Activated CD4-positive, alpha-beta T cell treated with anti-CD3 and anti-CD28 coated beads, Interleukin-2, amount 50 U/mL, for 16 hours (primary cell): ENCODE results near the gene TP53BP2.
"Not testable (repeated sequence)": the region's sequence is repeated elsewhere in the genome, so short reads cannot be mapped to it uniquely, and the experiment has no call there.

Experiments
- DNase-seq: peaks from one replicate; pipeline ENCODE4 v3.0.0-alpha.2; 2020

Gene TP53BP2

DNA sequence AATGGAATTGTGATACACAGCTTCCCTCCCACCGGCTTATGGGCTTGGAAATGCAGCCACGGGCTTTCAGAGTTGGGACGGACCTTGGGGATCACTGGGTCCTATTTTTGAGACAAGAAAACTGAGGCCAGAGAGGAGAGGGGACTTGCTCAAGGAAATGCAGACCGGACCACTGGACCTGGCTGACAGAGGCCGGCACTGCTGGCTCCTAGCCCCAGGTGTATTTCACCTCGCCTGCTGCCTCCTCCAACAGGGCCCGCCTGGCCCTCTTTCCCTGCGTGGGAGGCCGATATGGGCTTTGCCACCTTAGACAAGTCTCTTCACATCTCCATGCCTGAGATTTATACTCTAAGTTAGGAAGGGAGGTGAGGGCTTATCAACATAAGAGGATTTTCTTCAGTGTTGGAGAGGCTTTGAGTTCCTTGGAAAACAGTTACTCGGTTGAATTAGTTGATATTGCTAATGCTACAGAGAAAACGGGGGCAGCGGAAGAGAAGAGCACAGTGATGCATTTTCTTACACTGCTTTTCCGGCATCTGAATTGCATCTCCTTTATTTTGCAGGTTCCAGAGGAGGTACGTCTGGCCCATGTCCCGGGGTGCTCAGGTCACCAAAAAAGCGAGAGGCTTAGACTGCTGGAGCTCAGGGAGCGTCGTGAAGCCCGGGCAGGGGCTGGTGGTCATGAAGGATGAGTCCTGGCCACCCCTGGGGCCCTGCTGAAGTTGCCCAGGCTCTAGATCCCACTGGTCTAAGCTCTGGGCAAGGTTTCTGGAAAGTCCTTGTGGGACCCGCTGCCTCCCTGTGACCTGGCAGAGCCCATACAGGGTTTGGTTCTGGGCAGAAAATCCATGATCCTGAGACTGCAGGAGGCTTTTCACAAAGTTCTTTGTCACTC, 88.7 kb downstream of the TP53BP2 start:
- DNase-seq: no peak

DNA sequence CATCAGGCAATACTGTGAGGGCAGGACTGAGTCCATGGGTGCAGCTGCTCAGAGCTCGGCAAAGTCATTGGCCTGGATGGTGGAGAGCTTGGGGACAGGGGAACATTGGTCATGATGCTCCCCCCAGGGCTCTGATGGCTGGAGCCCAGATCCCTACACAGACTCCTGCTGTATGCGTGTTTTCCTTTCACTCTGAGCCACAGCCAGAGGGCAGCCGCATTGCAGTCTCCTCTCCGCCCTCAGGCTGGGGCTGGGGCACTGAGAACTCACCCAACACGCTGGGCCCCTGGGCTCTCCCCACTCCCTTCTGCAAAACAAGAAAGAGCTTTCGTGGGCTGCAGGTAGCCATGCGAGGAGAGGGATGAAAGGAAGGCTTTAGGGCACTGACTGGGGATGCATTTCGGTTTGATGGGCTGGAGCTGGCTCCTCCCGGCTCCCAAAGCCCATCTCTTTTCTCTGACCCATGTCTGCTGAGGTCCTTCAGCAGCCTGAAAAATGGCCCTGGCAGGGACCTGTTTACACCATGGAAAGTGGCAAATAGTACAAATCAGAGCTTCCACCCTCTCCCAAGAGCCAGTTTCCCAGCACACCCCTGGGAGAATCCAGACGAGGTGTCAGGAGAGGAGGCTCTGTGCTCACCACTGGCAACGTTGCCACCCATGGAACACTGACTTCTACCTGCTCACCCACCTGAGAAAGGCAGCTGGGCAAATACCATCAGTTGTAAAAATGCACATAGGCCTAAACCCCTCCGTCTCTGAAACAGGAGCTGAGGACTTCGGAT, 89.6 kb downstream of the TP53BP2 start:
- no peak for DNase-seq

DNA sequence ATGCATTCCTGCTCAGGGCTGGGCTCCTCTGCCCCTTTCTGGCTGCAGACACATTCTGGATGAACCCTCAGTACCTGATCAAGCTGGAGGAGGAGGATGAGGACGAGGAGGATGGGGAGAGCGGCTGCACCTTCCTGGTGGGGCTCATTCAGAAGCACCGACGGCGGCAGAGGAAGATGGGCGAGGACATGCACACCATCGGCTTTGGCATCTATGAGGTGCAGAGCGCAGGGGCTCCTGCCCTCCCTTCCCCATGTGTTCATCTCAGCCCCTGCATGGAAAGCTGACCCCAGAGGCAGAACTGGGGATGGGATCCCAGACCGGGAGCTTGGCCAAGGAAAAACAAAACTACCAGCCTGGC, 90.3 kb downstream of the TP53BP2 start:
- DNase-seq: no peak

DNA sequence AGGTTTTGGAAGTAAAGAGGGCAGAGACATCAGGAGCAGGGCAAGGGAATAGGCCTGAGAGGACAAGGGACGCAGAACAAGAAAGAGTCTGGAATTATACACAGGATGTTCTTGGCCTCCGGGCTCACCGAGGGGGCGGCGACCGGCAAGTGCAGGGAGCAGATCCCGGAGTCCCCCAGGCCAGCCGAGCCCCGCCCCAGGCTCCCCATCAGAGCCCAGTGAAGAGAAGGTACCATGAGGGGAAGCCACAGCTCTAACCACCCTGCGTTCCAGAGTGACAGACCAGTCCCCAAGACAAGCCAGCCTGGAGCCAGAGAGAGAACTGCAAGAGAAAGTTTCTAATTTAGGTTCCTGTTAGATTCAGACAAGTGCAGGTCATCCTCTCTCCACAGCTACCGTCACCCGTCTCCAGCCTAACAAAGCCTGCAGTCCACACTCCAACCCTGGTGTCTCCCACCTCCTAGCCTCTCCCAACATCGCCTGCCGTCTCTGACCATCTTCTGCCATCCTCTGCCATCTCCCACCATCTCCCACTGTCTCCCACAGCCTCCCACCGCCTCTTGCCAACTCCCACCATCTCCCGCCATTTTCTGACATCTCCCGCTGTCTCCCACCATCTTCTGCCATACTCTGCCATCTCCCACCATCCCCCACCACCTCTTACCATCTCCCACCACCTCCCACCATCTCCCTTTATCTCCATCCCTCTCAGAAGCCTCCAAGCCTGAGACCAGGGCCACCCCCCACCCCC, 90.9 kb downstream of the TP53BP2 start:
- no peak for DNase-seq

DNA sequence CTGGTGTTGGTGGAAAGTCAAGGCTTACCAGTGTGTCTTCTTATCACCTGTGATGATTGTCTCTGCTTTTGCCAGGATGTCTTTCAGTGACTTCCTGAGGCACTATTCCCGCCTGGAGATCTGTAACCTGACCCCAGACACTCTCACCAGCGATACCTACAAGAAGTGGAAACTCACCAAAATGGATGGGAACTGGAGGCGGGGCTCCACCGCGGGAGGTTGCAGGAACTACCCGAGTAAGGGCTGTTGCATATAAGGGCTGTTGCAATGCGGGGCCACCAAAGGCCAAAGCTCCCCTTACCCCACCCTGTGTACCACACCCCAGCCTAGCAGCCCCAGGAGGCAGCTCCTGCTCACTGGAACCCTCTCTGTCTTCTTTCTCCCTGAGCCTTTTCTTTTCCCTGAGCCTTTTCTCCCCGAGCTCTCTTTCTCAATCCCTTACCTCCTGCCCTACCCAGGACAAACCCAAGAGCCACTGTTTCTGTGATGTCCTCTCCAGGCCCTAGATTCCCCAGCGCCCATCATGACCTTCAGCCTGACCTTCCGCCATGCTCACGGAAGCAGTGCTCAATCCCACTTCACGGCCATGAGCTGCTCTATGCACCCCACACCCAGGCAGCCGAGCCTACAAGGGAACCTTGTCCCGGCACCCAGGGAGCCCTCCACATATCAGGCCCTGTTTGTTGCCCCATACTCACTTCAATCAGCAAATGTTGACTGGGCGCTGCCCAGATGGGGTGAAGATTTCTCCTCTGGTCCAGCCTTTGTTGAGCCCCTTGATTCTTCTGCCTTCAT, 92.8 kb downstream of the TP53BP2 start:
- DNase-seq: no peak

DNA sequence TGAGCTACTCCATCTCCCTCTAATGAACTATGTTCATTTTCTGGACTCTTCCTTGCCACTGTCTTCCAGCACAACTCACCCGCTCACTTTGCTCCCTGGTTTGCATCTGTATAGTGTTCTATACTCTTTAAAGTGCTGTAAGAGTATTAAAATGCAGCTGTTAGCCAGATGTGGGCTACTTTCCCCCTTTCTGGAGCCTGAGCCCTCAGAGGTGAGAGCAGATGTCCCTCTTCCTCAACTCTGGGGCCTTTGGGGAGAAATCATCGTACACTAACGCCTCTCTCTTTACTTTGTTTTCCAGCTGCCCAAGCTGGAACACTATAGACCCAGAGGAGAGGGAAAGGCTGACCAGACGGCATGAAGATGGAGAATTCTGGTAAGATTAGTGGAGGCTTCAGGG, 94.1 kb downstream of the TP53BP2 start:
- no peak for DNase-seq

DNA sequence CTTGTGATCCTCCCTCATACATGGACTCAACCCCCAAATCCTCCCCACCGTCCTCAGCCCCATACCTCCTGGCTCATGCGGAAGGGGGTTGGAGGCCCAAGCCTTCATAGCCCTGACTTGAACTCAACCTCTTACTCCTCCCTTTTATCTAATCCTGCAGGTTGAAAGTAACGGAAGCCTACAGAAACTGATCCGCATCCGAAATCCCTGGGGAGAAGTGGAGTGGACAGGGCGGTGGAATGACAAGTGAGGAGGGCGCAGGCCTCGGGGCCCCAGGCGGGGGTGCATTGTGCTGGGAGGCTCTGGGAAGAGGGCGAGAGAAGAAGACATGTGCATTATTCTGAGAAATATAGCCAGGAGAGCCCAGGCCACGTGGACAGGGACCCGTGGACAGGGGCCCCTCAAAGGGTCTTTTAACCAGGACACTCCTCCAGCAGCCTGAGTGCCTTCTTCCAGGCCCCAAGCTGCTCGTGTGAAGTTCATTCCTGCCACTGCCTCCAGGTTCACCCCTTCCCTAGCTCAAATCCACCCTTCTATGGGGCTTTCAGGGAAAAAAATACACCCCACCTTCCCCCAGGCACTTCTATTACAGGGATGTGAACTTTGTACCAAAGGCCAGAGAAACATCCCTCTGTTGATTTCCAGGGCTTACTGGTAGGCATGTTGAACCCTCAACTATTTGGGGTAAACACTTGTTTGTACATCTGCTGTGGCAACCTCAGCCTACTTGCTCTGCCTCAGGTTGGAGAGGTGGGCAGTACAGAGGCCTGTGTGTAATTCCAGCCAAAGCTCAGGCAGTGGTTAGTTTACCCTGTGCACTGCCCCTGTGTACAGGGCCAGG, 94.8 kb downstream of the TP53BP2 start:
- no peak for DNase-seq

DNA sequence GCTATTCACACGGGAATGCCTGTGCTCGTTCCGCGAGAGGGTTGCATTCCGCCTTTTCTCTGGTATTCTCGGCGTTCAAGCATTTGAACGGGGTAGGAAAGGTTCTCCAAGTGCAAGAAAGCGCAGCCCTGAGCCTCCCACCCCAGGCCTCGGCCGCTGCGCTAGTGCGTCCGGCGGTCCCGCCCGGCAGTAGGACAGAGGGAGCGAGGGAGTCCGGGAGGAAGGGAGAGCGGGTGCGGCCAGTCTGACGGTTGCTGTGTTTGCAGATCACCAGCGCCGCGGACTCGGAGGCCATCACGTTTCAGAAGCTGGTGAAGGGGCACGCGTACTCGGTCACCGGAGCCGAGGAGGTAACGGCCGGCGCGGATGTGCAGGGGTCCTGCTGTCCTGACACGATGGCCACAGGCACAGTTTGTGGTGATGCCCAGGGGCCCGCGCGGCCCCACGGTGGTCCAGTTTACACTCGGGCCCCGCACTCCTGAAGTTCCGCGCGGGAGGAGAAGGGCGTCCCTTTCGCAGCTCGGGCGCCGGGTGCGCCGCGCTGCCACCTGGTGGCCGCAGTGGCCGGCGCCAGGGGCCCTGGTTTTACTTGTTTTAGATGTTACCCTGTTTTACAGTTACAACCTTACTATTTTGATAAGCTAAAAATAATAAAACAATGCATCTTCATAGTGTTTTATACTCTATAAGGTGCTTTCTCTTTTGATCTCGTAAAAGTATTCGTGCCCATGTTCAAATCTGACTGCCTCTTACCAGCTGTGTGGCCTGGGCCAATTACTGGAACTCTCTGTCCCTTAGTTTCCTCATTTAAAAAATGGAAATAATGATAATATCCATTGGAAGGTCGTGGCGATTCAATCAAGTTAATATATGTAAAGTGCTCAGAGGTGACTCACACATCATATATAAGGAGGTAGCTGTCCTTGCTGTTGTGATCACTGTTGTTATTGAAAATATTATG, 96.7 kb downstream of the TP53BP2 start:
- DNase-seq: peak; percentile 58

DNA sequence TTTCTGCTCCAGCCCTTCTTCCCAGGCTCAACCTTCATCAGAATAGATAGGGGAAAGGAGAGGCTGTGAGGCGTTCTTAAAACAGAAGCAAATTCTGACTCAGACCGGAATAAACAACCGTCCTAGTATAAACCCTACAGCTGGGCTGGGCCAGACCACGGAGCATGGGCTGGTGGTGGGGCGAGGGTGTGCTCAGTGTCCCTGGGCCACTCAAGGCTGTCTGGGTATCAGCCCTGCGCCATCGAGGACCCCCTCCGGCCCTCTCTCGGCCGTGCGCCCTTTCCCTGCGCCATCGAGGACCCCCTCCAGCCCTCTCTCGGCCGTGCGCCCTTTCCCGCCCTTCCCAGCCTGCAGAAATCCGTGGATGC, 97.4 kb downstream of the TP53BP2 start:
- DNase-seq: peak; percentile 70

DNA sequence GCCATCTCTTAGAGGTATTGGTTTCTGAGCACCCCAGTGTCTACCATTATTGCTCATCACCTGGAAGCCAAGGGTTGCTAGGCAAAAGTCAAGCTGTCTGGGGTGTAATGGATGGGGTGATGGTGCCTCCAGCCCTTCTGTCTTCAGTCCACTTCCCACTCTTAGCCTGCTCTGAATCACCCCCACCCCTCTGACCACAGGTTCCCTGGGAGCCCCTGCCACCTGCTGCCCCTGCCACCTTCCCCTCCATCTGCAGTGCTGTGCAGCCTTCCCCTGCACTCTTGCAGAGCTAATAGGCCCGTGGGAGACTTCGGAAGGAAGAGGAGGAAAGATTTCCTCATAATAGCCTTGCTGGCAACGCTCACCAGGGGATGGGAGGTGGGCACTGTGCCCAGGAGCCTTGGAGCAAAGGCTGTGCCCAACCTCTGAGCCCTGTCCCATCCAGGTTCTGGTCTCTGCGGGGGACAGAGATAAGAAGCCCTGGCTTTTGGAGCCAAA, 97.9 kb downstream of the TP53BP2 start:
- DNase-seq: peak; percentile 53

DNA sequence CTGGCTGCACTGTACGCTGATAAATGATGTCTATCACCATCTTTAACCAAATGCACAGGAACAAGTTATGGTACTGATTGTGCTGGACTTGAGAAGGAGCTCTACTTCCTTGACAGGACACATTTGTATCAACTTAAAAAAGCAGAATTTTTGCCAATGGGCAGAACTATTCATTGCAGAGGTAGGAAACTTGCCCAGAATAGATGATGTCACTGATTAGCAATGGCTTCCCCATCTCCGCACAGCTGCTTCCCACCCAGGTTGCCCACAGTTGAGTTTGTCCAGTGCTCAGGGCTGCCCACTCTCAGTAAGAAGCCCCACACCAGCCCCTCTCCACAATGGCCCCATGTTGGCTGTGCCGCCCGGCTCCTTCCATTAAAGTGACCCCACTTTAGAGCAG, 100.0 kb downstream of the TP53BP2 start:
- no peak for DNase-seq

DNA sequence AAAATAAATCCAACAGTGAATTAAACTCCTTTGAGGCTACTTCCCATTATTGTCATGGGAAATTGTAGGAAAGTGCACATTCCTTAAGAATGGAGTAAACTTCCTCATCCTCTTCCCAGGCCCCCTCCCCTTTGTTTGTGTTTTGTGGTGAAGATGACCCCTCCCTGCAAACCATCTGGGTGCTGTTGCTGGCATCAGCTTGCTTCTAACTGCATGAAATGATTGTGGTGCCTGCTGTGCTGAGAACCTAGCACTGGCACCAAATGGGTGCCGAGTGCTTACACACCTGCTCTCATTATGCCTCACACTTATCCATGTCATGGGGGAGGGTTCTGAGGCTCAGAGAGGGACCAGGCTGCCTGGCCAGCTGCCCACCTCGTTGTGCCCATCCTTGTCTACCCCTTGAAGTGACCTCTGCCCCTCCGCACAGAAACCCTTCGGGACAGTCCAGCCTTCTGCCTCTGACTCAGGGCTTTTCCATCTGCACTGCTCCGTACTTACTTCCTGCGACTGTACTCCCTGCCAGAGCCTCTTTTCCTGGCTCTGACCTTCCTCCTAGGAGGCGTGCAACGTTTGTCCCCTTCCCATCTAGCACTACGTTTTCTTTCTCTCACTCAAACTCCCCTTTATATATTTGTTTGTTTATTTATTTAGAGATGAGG, 102.8 kb downstream of the TP53BP2 start:
- no peak for DNase-seq

DNA sequence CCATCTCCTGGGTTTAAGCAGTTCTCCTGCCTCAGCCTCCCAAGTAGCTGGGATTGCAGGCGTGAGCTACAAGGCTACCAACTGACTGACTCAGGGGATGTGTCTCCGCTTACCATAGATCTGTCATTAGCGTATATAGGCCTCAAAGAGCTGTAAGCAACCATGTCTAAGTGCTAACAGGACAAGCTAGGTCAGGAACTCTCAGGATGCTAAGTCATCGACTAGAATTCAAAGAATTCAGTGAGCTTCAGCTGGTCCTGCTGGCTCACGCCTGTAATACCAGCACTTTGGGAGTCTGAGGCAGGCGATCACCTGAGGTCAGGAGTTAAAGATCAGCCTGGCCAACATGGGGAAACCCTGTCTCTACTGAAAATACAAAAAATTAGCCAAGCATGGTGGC, 103.9 kb downstream of the TP53BP2 start:
- no peak for DNase-seq

DNA sequence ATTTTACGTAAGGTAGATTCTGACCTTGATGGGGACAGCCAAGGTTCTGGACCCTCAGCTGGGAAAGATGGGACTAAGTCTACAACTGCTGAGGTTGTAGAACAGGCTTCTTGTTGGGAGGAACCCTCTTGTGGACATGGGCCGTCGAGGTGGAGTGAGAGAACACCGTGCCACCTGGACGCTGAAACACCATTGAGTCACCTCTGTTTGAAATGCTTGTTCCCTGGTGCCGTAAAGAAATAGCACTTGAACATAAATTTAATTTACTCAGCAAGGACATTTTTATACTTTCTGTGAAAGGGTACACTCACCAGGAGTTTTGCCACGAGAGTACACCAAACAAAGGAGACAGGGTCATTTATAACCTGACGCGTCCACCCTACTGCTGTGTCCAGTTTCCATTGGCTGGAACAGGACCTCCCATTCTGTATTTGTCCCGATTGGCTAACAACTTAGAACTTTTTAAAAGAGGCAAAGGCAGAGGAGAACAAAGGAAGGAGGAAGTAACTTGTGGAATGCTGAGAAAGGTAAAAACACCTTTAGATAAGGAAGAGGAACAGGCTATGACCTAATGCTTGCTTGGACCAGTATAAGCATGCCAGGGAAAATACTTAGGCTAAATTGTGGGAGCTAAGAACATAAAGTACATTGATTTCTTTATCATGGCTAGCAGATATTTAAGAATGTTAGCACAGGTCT, 105.6 kb downstream of the TP53BP2 start:
- not testable (repeated sequence) for DNase-seq

DNA sequence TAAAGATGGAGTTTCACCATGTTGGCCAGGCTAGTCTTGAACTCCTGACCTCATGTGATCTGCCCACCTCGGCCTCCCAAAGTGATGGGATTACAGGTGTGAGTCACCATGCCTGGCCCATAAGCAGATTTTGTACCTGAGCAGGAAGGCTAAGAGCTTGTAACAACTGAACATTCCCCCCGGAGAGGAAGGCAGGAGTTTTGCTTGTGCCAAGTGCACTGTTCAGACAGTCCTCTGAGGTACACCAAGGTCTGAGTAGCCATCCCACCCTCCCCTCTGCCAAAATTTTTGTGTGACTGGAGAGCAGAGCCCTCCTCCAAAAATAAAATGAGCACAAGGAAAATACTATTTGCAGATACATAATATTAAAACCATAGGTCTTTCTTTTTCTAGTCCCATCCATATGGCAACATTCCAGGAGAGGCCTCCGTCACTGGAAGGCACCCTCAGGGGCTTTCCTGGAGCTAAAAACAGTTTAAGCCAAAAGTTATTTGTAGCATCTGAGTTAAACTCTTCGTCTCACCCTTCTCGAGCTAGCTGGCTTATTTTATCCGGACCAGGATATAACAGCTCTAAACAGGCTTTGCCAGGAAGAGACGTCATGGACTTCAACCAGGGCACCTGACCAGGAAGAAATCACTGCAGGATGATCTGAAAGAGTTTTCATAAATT, 106.2 kb downstream of the TP53BP2 start:
- no peak for DNase-seq

DNA sequence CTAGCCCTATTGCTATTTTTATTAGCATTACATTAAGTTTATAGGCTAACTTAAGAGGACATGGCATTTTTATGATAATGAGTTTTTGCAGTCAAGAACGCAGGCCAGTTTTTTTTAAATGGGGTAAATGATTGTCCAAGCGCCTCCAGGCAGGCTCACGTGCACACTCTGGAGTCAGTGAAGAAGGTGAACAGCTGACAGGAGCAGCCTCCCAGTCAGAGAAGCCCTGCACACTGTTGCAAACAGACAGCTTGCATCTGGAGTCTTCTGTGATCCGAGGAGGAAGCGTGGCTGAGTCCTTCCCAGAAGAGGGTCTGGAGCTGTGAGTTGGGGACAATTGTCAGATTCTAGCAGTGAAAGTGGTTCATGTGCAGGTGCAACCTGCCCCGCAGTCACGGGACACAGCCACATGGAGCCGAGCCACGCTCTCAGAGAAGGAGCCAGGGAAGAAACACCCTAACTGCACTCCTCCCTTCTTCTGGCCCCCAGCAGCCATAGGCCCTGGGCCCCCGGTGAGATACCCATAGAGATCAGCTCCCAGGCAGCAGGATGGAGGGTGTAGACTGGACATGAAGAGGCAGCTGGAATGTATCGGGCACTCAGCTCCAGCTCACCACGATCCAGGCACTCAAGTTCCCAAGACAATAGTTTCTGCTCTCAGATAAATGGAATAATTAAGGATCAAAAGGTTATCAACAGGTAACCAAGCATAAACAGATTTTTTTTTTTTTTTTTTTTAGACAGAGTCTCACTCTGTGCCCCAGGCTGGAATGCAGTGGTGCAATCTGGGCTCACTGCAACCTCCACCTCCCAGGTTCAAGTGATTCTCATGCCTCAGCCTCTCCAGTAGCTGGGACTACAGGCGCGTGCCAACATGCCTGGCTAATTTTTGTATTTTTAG, 107.0 kb downstream of the TP53BP2 start:
- DNase-seq: no peak

DNA sequence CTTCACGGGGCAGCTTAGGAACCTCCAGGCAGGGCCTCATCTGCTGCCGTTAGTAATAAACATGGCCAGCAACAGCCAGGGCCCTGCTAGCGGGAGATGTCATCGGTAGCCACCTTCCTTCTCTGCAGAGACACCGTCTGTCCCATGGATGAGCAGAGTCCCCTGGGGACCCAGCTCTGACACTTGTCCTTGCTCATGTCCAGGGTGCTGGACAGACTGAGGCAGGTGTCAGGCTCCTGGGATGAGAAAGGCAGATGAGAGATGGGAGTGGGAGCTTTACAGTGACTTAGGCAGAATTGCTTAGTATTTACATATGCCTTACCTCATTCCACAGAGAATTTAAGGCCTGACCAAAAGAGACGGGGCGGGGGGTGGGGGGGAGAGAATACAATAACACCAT, 108.4 kb downstream of the TP53BP2 start:
- DNase-seq: no peak
